ENCODE results near the gene BCL2L15.

Gene BCL2L15

GRCh38 chr1:113868387-113869083 lies 18.8 kb downstream of the BCL2L15 start:
- peak overlapping the region; percentile 92 for H3K27ac ChIP-seq
- no peak for TF ChIP-seq CTCF (IDR thresholded peaks at IDR 0.05)
- peaks cover 71 to 72% of the 10 kb centered on the region in 2 experiments for H3K4me1 ChIP-seq (ENCODE audit: control insufficient read depth in 1 of 2, insufficient read depth in 1 of 2, low read depth in 1 of 2, low read length in 1 of 2)
- H3K27me3 ChIP-seq = no peaks in the 10 kb centered on the region
- H3K36me3 ChIP-seq = no peaks in the 10 kb centered on the region
- no peaks in the 10 kb centered on the region for H3K9me3 ChIP-seq
- no peak overlapping the region for H3K4me3 ChIP-seq (ENCODE audit: low read depth in 1 of 2, low read length in 1 of 2)

DNA sequence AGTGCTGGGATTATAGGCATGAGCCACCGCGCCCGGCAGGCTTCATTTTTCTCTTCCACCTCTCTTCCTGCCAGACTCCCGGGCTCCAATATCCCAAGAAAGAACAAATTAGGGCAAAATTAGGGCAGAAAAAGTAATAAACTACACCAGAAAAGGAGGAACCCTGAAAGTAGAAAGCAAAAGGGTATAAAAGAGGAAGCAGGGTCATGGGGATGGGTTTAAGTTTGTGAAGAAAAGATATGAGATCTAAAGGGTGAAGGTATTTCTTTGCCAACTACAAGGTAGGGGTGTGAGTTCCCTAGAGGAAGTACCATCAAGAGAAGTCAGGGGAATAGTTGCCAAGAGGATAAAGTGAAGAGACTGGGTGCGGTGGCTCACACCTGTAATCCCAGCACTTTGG lies 25.7 kb downstream of the BCL2L15 start:
- H3K4me1 ChIP-seq (ENCODE audit: control insufficient read depth in 1 of 2, insufficient read depth in 1 of 2, low read depth in 1 of 2, low read length in 1 of 2) = peaks cover 53 to 66% of the 10 kb centered on the region in 2 experiments
- no peaks in the 10 kb centered on the region for H3K9me3 ChIP-seq
- peak overlapping the region; percentile 81 for H3K27ac ChIP-seq
- H3K36me3 ChIP-seq = peaks cover 5% of the 10 kb centered on the region
- no peak overlapping the region for H3K4me3 ChIP-seq (ENCODE audit: low read depth in 1 of 2, low read length in 1 of 2)
- TF ChIP-seq CTCF (IDR thresholded peaks at IDR 0.05) = no peak
- H3K27me3 ChIP-seq = no peaks in the 10 kb centered on the region

GRCh38 chr1:113860891-113861290 lies 26.5 kb downstream of the BCL2L15 start:
- no peak for TF ChIP-seq CTCF (IDR thresholded peaks at IDR 0.05)
- peaks cover 12% of the 10 kb centered on the region for H3K36me3 ChIP-seq
- H3K27me3 ChIP-seq = no peaks in the 10 kb centered on the region
- peak overlapping the region; percentile 81 for H3K27ac ChIP-seq
- H3K4me1 ChIP-seq (ENCODE audit: control insufficient read depth in 1 of 2, insufficient read depth in 1 of 2, low read depth in 1 of 2, low read length in 1 of 2) = peaks cover 49 to 60% of the 10 kb centered on the region in 2 experiments
- no peaks in the 10 kb centered on the region for H3K9me3 ChIP-seq
- no peak overlapping the region for H3K4me3 ChIP-seq (ENCODE audit: low read depth in 1 of 2, low read length in 1 of 2)

- peak overlapping the region; percentile 24 to 28 for H3K4me3 ChIP-seq (ENCODE audit: low read depth in 1 of 2, low read length in 1 of 2)
- H3K27ac ChIP-seq = peak overlapping the region; percentile 81
- peaks cover 21% of the 10 kb centered on the region for H3K36me3 ChIP-seq
- no peaks in the 10 kb centered on the region for H3K27me3 ChIP-seq
- H3K4me1 ChIP-seq (ENCODE audit: control insufficient read depth in 1 of 2, insufficient read depth in 1 of 2, low read depth in 1 of 2, low read length in 1 of 2) = peaks cover 49 to 60% of the 10 kb centered on the region in 2 experiments
- TF ChIP-seq CTCF (IDR thresholded peaks at IDR 0.05) = no peak
- H3K9me3 ChIP-seq = no peaks in the 10 kb centered on the region
Observed at GRCh38 chr1:113859478-113860175, 27.8 kb downstream of the BCL2L15 start.

DNA sequence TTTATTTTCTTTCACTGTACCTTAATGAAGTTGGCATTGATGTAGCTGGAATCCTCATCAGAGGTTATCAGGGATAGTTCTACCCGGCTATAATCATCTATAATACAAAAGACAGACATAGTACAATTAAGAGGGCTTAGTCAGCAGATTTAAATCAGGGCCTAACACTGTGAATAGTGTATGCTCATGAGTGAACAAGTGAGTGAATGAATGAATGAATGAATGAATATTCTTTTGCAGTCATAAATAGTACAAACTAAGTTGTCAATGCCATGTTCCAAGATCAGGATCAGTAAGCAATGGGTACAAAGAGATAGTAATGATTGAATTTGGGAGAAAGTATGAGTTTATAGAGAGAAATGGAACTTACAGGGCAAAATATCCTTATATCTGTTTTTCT lies 28.4 kb downstream of the BCL2L15 start:
- no peak for TF ChIP-seq CTCF (IDR thresholded peaks at IDR 0.05)
- Histone ChIP-seq H3K4me3 (ENCODE audit: low read depth in 1 of 2, low read length in 1 of 2) (peak overlapping the region in 1 of 2 experiments; percentile 24), H3K27me3 (no peaks in the 10 kb centered on the region), H3K27ac (peak overlapping the region; percentile 81), H3K36me3 (peaks cover 28% of the 10 kb centered on the region), H3K9me3 (no peaks in the 10 kb centered on the region), H3K4me1 (ENCODE audit: control insufficient read depth in 1 of 2, insufficient read depth in 1 of 2, low read depth in 1 of 2, low read length in 1 of 2) (peaks cover 49 to 60% of the 10 kb centered on the region in 2 experiments)

All from neutrophil (primary cell).